Measurements from ENCODE around the gene TMEM203.

TMEM203 gene

DNA sequence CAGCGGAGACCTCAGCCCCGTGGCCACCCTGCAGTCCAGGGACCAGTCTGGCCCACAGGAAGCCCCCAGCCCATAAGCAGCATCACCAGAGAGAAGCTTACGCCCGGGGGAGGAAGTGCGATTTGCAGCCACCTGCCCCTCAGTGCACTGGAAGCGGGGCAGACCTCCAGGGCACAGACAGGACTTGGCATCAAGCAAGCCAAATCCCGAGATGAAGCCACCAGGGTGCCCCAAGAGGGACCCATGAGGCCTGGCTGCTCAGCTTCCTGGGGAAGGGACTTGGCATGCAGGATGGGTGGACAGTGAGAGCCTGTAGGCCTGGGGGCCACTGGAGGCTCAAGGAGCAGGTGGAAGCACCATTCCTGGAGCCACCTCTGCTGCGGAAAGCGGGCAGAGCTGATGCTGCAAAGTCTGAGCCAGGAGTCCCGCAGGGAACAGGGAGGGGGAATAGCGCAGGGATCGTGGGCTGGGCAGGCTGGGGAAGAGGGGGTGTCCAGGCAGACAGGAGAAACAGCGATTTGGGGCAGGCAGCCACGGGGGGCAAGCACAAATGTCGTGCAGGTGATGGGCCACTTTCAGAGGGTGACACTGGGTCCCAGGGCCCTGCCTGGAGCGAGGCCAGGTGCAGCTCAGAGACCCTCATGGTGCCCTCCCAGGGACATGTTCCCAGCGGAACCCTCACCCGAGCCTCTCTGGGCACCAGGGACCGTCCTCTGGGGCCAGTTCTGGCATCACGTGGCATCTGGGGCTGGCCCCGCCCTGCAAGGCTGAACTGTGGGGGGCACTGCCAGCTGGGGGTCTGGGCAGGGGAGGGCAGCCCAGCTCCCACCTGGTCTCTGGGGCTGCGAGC is 38.8 kb downstream of the TMEM203 start:
- TF ChIP-seq, protein P1, sequence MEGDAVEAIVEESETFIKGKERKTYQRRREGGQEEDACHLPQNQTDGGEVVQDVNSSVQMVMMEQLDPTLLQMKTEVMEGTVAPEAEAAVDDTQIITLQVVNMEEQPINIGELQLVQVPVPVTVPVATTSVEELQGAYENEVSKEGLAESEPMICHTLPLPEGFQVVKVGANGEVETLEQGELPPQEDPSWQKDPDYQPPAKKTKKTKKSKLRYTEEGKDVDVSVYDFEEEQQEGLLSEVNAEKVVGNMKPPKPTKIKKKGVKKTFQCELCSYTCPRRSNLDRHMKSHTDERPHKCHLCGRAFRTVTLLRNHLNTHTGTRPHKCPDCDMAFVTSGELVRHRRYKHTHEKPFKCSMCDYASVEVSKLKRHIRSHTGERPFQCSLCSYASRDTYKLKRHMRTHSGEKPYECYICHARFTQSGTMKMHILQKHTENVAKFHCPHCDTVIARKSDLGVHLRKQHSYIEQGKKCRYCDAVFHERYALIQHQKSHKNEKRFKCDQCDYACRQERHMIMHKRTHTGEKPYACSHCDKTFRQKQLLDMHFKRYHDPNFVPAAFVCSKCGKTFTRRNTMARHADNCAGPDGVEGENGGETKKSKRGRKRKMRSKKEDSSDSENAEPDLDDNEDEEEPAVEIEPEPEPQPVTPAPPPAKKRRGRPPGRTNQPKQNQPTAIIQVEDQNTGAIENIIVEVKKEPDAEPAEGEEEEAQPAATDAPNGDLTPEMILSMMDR (IDR thresholded peaks at IDR 0.05; ENCODE audit: insufficient read depth, low read length, missing control alignments): no peak
- POLR2A ChIA-PET: interaction anchor here (1.0 kb wide), 1 partner anchor 10 kb away, joined by 3 read pairs; no protein-coding TSS in a partner anchor
- CTCF ChIA-PET: interaction anchor here (1.9 kb wide), 1 partner anchor 11 kb away, joined by 6 read pairs; no protein-coding TSS in a partner anchor
- no peak overlapping the region for H3K4me3 ChIP-seq (ENCODE audit: low read depth, low read length)
- DNase-seq (ENCODE audit: low read depth, low spot score): no peak

DNA sequence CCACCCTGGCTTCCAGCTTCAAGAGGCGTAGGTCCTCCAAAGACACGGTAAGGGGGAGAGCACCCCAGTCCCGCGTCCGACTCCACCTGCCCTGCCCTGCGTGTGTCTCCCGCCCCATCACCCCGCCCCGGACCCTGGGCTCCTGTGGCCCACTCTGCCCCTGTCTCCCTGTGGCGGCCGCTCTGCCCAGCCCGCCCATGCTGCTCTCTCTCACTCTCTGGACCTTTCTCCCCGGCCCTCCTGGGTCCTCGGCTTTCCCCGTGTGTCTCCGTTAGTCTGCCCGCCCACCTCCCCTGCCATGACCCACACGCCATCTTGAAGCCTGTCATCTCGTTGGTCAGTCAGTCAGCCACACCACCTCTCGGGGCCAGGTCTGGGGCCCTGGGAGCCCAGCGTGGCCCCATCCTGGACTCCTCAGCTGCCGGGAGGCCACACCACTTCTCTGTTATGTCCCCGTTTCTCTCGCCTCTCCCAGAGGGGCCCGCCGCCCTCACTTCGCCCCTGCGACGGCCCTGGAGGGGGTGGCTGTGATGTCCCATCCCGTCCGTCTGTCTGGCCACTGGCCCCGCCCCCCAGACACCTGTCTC is 40.1 kb downstream of the TMEM203 start:
- POLR2A ChIA-PET: interaction anchor here (0.6 to 1.0 kb wide), 2 partner anchors 8 to 139 kb away, joined by 3 read pairs; no protein-coding TSS in a partner anchor

DNA sequence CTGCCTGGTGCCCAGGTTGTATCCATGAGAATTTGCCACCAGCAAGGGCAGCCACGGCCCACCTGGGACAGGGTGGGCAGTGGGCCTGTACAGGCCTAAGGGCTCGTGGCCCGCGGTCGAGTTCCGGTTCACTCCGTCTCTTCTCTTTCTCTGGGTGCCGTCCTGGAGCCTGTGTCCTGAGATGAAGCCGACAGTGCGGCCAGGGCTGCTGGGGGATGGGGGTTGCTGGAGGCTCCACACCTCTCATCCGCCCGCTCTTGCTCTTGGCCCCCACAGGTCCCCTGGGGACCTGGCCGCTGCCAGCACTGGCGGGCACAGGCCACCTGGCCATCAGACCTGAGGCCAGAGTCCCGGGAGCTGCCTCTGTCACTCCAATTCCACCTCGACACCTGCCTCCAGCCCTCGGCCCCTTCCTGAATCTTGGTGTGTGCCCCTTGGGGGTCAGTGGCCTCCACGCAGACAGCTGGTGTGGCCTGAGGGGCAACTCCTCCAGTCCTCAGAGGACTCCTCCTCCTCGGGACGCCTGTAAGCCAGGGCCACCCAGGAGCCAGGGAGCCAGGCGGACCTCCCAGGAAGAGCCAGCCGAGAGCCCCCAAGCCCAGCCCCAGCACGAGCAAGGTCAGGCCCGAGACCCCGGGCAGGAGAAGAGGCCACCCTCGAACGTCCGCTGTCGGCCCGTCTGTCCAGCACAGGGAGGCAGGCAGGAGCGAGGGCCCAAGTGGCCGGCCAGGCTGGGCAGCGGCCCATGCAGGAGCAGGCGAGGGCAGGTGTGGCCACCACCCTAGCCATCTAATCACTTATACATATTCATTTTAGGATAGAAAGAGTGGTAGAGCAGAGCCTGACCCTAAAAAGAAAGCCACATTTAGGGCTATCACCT is 40.8 kb downstream of the TMEM203 start:
- no peak for DNase-seq (ENCODE audit: low read depth, low spot score)
- H3K4me3 ChIP-seq (ENCODE audit: low read depth, low read length): no peak overlapping the region
- CTCF ChIA-PET: no interaction called here
- POLR2A ChIA-PET: interaction anchor here (1.8 kb wide), 1 partner anchor 76 kb away, joined by 6 read pairs; the partner anchor contains the start of gene TUBB4B
- TF ChIP-seq, protein P1 (IDR thresholded peaks at IDR 0.05; ENCODE audit: insufficient read depth, low read length, missing control alignments): no peak

More for the DNA sequence above, 40.1 kb downstream of the TMEM203 start:
- CTCF ChIA-PET: interaction anchor here (1.9 kb wide), 1 partner anchor 12 kb away, joined by 6 read pairs; no protein-coding TSS in a partner anchor
- no peak overlapping the region for H3K4me3 ChIP-seq (ENCODE audit: low read depth, low read length)
- TF ChIP-seq, protein P1 (IDR thresholded peaks at IDR 0.05; ENCODE audit: insufficient read depth, low read length, missing control alignments): no peak
- DNase-seq (ENCODE audit: low read depth, low spot score): no peak

DNA sequence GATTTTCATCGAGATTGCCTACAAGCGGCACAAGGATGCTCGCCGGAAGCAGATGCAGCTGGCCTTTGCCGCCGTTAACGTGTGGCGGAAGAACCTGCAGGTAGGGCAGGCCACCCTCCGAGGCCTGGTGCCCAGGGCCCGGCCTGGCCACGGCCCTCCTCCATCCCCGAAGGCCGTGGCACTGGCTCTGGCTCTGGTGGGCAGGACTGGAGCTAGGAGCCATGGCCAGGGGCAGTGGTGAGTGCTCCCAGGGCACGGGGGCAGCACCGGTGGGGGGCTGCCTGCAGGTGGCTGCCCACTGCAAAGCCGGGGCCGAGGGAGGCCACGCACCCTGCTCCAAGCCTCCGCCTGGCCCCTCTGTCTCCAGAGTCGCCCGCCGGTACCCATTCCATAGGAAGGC is 41.6 kb downstream of the TMEM203 start:
- no peak for DNase-seq (ENCODE audit: low read depth, low spot score)
- H3K4me3 ChIP-seq (ENCODE audit: low read depth, low read length): no peak overlapping the region
- TF ChIP-seq, protein P1 (IDR thresholded peaks at IDR 0.05; ENCODE audit: insufficient read depth, low read length, missing control alignments): no peak
- ChIA-PET POLR2A (interaction anchor here (1.8 kb wide), 1 partner anchor 77 kb away, joined by 6 read pairs; the partner anchor contains the start of gene TUBB4B), CTCF (interaction anchor here (0.5 kb wide), 1 partner anchor 98 kb away, joined by 3 read pairs; no protein-coding TSS in a partner anchor)

DNA sequence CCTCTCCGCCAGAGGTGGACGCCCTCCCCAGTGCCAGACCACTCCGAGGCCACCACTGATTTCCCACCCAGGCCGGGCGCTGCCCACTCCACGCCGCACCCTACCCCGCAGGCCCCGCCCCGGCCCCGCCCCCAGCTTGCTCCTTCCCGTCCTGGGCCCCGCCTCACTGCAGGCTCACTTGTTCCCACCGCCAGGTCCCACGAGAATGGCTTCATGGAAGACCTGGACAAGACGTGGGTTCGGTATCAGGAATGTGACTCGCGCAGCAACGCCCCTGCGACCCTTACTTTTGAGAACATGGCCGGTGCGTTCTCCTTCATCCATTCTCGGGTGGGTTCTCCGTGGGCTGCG is 42.1 kb downstream of the TMEM203 start:
- TF ChIP-seq, protein P1 (IDR thresholded peaks at IDR 0.05; ENCODE audit: insufficient read depth, low read length, missing control alignments): no peak
- no peak for DNase-seq (ENCODE audit: low read depth, low spot score)
- POLR2A ChIA-PET: interaction anchor here (1.8 kb wide), 1 partner anchor 78 kb away, joined by 6 read pairs; the partner anchor contains the start of gene TUBB4B
- CTCF ChIA-PET: interaction anchor here (1.2 kb wide), 1 partner anchor 61 kb away, joined by 3 read pairs; no protein-coding TSS in a partner anchor
- peak overlapping the region; percentile 37 for H3K4me3 ChIP-seq (ENCODE audit: low read depth, low read length)
